ENCODE data around the gene FOXL2.

- TF ChIP-seq, protein P1, sequence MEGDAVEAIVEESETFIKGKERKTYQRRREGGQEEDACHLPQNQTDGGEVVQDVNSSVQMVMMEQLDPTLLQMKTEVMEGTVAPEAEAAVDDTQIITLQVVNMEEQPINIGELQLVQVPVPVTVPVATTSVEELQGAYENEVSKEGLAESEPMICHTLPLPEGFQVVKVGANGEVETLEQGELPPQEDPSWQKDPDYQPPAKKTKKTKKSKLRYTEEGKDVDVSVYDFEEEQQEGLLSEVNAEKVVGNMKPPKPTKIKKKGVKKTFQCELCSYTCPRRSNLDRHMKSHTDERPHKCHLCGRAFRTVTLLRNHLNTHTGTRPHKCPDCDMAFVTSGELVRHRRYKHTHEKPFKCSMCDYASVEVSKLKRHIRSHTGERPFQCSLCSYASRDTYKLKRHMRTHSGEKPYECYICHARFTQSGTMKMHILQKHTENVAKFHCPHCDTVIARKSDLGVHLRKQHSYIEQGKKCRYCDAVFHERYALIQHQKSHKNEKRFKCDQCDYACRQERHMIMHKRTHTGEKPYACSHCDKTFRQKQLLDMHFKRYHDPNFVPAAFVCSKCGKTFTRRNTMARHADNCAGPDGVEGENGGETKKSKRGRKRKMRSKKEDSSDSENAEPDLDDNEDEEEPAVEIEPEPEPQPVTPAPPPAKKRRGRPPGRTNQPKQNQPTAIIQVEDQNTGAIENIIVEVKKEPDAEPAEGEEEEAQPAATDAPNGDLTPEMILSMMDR (conservative IDR thresholded peaks at IDR 0.05; ENCODE audit: low read depth, low read length): peak; percentile 68
- no peak for TF ChIP-seq EZH2 (IDR thresholded peaks at IDR 0.05; ENCODE audit: low read length, unreplicated experiment)
Observed at GRCh38 chr3:138941259-138941885, 5.6 kb downstream of the FOXL2 start.

Measured in PC-3 (cell line).